Right renal cortex interstitium (tissue), 3 donors: ENCODE measurements around the gene TAC4. TPM values are rescaled to one million over a fixed set of nuclear protein-coding genes. Genes with fewer than 3 reads are reported as not detected.

Experiments used
- DNase-seq, 3 donors: peaks; one replicate each; pipeline ENCODE4 v3.0.0-alpha.2; 2013; ENCODE audit warnings: low read depth in 3 of 3, low spot score in 2 of 3
- polyA plus RNA-seq, 3 donors: library from polyadenylated mRNA; unstranded; fragments of 120-200 nt; gene quantifications; one replicate each; pipeline ENCODE4 v1.2.1, GENCODE V29; 2013; ENCODE audit not compliant: insufficient read length in 3 of 3

TAC4 gene
- polyA plus RNA-seq, 3 donors = 0.22 to 0.40 TPM; not detected in 1

GRCh38 chr17:49873926-49874325 is 26.1 kb upstream of the TAC4 start:
- no peak for DNase-seq

GRCh38 chr17:49873466-49873865 is 25.6 kb upstream of the TAC4 start:
- DNase-seq = no peak

DNA sequence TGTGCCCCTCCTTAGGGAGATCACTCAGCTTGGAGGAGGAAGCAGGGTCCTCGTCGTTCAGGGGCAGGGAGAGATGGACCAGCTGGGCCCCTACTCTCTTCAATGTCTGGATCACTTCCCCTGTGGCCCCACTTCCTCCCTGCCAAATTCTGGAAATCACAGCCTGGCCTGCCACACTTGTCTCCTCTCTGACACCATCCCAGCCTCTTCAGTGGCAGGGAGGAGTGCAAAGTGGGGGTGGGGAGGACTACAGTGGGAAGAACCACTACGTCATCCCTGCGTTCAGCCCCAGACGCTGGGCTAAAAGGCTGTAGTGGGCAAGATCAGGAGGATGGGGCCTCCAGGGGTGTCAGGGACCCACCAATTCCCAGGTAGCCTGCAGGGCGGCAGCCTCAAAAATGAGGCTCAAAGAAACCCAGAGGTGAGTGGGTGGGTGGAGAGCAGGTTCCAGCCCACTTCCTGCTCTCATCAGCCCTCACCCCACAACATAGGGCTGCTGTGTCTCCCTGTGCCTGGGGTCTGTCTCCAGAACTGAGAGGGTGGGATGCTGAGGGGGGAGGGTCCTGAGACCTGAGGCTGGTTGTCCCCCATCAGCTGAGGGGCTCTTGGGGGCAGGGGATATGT is 25.0 kb upstream of the TAC4 start:
- no peak for DNase-seq

DNA sequence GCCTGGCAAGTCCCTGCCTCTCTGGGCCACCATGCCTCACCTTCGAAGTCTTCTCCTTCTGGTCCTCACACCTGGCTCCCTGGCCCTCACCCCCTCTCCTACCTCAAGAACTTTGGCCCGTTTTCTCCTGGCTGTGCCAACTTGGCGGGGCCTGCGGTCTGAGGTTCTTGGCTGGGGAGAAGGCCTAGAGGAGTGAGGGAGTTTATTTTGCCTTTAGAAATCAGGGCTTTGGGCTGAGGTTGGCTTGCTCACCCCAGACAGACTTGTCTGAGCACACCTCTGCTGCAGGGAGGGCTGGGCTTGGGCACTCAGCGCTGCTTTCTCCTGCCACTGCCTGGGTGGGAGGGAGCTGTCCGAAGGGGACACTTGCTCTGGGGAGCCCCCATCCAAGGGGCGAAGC is 23.3 kb upstream of the TAC4 start:
- no peak for DNase-seq

GRCh38 chr17:49870298-49870697 is 22.4 kb upstream of the TAC4 start:
- DNase-seq = no peak

DNA sequence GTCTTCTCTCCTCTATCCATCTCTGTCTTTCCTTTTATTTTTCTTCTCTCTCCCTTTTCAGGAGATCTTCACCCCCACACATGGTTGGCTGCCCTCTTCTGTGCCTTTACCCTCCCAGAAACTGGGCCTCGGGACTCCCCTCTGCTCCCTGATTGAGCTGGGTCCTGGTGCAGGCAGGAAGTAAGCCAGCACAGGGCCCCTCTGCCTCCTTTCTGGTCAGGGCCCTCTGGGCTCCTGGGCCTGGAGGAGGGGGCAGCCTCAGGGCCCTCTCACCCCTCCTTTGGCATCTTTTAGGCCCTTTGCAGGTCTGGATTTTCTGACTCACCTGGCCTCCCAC is 21.1 kb upstream of the TAC4 start:
- no peak for DNase-seq

DNA sequence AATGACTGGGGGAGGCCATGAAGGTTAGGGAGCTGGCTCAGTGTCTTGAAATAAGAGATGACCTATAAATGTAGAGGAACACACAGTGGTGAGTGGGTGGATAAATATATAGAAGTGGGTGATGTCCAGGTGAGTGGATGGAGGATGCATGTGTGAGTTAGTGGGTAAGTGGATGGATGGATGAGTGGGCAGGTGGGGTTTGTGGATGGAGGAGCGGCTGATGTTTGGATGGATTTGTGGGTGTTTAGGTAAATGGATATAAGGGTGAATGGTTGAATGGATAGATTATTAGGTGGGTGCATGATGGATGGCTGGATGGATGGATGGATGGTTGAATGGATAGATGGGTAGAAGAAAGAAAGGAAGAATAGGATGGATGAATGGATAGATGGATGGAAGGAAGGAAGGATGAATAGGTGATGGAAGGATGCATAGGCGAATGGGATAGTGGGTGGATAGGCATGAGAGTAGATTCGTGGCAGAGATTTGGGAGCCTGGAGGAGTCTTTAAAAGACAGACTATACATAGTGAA is 19.1 kb upstream of the TAC4 start:
- DNase-seq = no peak

DNA sequence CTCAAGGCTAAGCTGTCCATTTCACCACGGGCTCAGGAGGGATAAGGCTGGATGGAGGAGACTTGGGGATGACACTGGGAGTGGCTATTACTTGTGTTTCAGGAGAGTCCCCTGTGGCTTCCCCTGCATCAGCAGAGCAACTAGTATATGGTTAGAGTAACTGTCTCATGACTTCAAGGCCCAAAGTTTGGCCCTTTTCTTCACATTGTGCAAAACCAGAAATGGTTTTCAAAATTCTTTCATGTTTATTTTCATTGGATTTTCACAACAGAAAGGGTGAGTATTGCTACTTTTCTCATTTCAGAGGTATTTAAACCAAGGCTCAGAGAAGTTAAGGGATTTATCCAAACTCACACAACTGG is 18.1 kb upstream of the TAC4 start:
- no peak for DNase-seq

- no peak for DNase-seq
Measured at GRCh38 chr17:49862781-49863331, 15.0 kb upstream of the TAC4 start.

GRCh38 chr17:49861150-49861884 is 13.4 kb upstream of the TAC4 start:
- no peak for DNase-seq

GRCh38 chr17:49859991-49860953 is 12.4 kb upstream of the TAC4 start:
- DNase-seq = no peak

DNA sequence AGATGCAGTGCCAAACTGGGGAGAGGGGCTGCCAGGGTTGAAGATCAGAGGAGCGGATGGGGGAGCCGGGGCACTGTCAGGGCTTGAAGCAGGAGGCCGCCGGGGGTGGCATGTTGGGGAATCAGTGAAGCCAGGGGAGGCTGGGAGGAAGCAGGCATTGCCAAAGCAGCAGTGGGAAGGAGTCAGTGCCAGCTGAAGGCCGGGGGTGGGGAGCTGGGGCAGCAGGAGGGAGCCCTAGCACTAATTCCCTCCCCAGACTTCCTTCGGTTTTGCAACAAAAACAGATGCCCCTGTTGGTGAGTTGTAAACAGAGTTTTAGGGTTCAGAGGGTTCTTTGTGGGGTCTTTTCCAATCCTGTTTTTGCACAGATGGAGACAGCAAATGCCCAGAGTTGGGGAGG is 10.9 kb upstream of the TAC4 start:
- no peak for DNase-seq

- no peak for DNase-seq
Measured at GRCh38 chr17:49854126-49854525, 6.3 kb upstream of the TAC4 start.

DNA sequence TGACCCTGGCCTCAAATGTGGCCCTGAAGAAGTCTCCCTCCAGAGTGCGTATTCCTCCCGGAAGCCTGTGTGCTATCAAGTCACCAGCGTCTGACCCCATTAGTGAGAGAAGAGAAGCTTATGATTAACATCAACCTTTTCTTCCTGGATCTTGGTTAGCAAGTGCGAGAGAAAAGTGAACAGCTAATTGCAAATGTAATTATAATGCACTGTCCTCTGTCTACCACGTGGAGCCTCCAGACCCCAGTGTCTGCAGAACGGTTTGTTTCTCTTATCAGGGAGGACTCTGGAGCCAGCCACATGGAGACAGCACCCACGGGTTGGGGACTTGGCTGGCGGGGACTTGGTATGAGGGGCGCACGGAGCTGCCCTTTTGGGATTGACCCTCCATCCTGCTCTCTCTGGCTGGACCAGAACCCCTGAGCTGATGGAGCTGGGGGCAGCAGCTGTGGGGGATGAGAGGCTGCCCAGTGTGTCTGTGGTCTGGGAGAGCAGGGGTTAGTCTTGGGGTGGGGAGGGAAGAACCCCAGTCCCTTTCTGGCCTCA is 5.7 kb upstream of the TAC4 start:
- no peak for DNase-seq

DNA sequence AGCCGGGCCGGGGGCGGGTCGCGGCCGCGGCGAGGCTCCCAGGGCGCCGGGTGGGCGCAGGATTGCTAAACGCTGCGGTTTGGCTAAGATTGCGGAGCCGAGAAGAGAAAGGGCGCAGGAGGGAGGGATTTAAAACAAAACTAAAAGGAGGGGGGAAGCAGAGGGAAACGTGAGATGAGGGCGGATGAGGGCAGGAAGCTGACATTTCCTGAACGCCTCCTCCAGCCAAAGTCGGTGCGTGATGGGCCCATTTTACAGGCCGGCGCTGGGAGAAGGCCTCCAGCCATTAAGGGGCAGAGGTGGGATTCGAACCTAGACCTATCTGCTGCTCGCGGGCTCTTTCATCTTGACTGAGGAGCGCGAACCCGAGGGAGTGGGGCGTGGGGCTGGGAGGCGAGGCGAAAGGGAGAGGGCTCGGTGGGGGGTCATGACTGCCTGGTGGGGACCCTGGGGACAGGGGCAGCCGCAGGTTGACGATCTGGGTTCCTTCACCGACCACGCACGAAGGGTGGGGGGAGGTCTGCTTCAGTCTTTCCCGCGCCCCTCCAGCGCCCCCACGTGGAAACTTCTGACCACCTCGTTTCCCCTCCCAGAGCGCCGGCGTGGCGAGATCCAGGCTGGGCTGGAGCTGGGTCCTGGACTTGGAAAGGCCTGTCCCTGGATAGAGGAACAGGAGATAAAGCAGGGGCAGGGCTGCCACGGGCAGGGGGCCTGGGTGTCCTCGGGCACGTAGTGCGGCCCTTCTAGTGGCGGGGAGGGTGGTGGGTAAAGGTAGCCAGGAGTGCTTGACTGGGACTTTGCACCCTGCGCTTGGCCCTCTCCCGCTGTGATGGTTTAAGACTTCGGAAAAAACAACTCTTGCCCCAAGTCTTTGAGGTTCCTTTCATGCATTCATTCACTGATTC is 3.8 kb upstream of the TAC4 start:
- no peak for DNase-seq

GRCh38 chr17:49850772-49851386 is 3.0 kb upstream of the TAC4 start:
- DNase-seq = no peak

DNA sequence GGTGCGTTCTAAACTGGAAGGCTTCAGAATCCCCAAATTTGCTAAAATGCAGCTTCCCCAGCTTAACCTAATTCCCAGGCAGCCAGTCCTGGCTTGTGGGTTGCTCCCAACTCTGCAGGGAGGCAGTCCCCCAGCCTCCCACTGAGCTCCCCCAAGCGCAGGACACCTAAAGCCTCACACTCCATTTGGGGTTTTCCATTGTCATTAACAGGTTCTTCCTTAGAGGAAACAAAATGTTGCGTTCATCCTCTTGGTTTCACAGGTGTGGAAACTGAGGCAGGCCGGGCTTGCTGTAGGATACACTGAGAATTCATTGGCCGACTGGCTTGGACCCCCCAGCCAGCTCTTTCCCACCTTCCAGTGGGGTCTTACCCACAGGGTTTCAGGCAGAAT is 2.3 kb upstream of the TAC4 start:
- DNase-seq = no peak

DNA sequence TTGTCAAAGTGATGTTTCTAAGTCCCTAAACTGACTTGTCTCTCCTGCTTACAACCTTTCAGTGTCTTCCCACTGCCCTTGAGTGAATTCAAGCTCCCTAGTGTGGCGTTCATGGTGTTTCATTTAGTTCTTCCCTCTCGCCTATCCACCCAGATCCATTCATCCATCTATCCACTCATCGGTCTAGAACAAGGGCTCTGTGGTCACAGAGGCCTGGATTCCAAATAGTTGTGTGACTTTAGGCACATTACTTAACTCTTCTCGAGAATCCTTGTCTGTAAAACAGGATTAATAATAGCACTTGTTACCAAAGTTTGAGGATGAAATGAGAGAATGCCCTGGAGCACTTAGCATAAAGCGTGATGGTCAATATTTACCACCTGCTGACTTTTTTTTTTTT is 870 bp upstream of the TAC4 start:
- no peak for DNase-seq

- DNase-seq = no peak
Measured at GRCh38 chr17:49846938-49847712, 744 bp downstream of the TAC4 start.
